Stimulated activated CD4-positive, alpha-beta T cell treated with anti-CD3 and anti-CD28 coated beads, Interleukin-12 subunit alpha, Interleukin-12 subunit beta, amount 100 ng/mL, for 4 hours (primary cell): ENCODE results near the gene SPAG16.

Experiments used
- DNase-seq: peaks from one replicate; pipeline ENCODE4 v3.0.0-alpha.2; 2020

Gene SPAG16

GRCh38 chr2:213411582-213412289, 127.5 kb downstream of the SPAG16 start:
- no peak for DNase-seq

DNA sequence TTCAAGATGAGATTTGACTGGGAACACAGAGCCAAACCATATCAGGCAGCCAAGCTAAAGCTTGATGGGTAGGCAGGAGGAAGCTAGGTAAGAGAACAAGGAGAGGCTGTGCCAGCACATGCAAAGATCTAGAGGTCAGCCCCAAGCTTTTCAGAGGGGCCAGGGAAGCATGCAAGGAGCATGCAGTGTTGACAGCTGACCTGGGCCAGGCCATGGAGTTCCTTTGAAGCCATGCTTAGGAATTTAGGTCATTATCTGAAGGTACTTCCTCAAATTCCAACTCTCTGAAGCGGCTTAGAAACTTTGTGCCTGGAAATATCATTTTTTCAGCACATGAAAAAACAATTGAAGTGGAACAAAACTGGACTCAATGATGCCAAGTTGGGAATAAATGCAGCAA, 130.8 kb downstream of the SPAG16 start:
- no peak for DNase-seq

DNA sequence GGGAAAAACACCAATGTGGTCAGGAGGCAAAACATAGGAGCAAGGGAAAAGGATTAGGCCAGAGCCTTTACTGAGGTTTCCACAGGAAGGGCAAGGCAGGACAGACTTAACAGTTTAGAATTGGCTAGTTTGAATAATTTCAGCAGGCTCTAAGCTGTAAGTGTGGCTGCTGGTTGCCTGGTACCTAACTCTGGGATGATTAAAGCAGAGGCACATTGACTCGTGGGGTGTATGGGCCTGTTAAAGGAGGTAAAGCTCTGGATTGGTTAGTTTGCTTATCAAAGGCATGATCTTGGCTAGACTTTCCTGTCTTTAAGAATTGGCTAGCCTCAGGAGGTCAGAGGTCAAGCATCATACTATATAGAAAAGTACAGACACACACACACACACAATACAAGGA, 132.6 kb downstream of the SPAG16 start:
- DNase-seq: no peak

DNA sequence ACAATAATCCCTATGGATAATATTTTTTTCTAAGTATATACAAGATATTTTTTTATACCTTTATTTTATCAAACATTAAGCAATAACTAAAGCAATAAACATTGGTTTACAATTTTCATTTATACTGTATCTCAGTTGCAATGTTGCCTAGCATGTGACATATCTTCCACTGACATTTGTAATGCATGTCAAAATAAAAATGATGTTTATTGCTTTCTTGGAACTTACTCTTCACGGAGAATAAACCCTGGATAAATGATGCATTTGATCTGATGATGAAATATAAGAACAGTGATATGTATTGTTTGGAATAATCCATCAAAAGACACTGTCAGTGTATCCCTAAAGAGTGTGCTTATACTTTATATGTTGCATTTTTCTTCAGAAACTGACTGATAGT, 135.7 kb downstream of the SPAG16 start:
- DNase-seq: no peak

GRCh38 chr2:213420828-213421385, 136.6 kb downstream of the SPAG16 start:
- DNase-seq: no peak

DNA sequence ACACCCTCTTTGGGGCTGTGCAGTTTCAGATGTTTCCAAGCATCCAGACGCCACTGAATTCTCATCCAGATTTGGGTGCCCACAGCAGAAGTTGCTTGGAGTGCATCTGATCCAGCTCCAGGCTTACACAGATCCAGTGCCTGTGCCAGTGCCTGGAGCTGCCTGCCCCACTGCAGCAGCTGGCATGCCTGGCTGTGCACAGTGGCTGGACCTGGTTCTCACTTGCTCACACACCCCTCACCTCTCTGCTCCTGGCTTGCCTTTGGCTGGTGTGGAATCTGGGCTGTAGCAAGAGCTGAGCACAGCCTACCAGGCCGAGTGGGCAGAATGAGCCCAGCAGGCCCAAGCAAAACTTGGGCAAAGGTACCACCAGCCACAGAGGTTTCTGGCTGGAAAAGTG, 137.9 kb downstream of the SPAG16 start:
- DNase-seq: no peak

DNA sequence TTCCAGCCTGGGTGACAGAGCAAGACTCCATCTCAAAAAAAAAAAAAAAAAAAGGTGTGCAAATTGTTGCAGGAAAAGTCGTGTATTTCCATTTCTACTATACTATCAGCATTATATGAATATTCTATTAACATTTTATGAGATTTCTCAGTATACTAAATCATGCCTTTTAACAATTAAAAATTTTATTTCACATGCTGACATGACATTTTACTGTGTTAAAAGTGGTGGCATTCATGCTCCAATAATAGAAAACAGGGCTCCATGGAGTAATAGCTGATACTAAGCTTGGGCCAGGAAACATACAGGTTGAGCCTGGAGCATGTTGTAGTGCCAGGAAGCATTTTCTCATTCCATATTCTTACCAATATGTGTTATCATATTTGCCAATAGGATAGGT, 141.4 kb downstream of the SPAG16 start:
- DNase-seq: no peak

DNA sequence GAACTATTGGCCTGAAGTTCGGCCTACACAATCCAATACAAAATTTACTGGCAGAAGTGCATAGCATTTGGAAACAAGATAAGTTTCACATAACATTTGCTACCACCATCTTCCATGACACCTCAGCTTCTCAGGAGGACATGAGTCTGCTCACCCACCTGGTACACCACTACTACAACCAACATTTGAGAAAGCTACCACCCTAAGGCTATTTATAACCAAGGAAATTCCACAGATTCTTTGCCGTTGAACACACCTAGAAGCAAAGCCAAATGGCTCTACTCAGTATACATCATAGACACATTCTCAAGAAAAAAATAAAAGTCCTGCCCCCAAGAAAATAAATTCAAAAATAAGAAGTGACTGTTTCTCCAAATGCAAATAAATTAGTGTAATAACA, 145.3 kb downstream of the SPAG16 start:
- DNase-seq: no peak

GRCh38 chr2:213443921-213444320, 159.7 kb downstream of the SPAG16 start:
- no peak for DNase-seq

DNA sequence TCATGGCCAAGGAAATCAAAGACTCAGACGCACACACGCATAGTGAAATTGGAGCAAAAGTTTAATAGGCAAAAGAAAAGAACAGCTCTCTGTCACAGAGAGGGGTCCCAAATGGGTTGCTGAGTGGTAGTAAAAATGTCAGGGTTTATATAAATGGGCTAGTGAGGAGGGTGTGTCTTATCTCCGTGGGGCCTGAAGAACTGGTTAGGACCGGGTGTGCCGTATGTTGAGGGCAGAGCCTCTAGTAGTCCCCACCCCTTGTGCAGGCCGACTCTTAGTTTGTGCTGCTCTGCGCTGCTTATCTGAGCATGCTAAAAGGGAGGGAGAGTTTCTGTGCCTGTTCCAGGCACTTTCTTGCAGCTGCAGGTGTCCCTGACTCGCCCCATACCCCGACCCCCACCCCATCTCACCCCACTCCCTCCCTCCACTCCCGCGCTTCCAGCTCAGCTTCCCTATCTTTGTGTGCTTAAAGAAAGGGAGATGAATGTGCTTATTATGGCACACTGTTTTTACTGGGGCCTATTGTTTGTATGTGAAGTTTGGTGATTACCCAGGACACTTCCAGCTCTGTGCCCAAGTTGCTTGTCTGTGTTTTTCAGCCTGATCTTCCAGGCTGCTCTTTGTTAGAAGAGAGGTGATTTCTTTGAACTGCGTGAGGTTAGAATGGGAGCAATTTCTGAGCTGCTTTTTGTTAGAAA, 167.4 kb downstream of the SPAG16 start:
- no peak for DNase-seq

- no peak for DNase-seq
Measured at GRCh38 chr2:213455316-213456008, 171.2 kb downstream of the SPAG16 start.

DNA sequence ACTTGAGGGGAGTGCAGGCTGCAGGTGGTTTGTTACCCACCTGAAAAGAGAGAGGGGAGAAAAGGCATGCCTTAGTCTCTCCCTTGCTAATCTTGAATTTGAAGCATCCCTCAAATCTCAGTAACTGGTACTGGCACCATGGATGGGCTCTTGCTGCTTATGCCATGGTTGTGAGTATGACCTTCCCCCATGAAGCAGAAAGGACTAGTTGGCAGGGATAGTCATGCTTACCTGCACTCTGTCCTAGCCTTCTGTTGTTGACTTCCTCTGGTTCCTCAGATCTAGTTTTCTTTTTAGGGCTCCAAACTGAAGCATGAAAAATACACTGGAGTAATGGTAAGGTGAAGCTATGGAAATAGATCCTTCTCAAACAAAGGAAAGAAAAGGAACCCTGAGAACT, 191.2 kb downstream of the SPAG16 start:
- no peak for DNase-seq

GRCh38 chr2:213476641-213477040, 192.4 kb downstream of the SPAG16 start:
- no peak for DNase-seq

- DNase-seq: no peak
Measured at GRCh38 chr2:213490087-213490486, 205.8 kb downstream of the SPAG16 start.

DNA sequence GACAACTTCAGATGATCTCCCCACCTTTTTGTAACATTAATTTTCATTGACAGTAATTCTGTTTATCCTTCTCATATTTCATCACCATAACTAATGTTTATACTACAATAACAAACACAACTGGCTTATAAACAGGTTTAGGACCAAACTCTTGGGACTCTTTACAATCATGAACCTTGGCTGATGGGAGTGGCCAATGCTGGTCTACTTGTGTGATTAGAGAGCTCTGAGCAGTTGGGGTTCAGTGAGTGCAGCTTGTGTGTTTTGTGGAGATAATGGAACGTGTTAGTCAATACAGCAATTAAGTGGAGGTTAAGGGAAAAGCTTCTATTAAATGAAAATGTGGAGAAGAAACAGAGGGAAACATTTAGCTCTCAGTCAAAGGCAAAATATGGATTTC, 207.1 kb downstream of the SPAG16 start:
- DNase-seq: no peak

DNA sequence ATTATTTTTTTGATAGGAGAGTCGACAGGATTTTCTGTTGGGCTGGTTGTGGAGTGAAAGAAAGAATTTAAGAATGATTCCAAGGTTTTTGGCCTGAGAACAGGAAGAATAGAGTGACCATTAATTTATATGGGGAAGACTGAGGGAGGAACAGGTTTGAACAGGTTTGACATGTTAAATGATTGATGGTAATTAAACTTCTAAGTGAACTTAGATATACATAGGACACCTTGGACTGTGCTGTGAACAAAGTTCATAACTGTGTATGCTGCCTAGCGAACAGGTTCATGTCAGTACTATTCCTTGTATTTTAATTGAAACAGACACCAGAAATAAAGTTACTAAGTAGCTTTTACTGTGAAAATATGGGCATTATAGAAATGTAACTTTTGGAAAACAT, 212.0 kb downstream of the SPAG16 start:
- no peak for DNase-seq

- DNase-seq: no peak
Measured at GRCh38 chr2:213500881-213501280, 216.6 kb downstream of the SPAG16 start.

GRCh38 chr2:213524164-213524563, 239.9 kb downstream of the SPAG16 start:
- DNase-seq: no peak

- DNase-seq: no peak
Measured at GRCh38 chr2:213537579-213537978, 253.3 kb downstream of the SPAG16 start.

GRCh38 chr2:213544940-213545339, 260.7 kb downstream of the SPAG16 start:
- DNase-seq: no peak

DNA sequence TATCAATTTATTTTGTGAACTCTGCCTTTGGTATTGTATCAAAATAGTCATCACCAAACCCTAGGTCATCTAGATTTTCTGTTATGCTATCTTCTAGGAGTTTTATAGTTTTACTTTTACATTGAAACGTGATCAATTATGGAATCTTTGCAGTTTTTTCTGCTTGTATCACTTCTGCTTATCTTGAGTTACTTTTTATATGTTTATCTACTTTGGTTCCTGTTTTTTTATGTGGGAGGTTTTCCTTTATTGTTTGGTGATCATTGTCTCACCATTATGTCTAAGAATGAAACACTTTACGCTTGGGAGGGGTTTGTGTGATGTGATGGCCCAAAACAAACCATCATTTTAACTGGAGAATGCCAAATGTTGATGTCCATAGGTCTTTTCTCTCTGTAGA, 261.2 kb downstream of the SPAG16 start:
- DNase-seq: no peak

DNA sequence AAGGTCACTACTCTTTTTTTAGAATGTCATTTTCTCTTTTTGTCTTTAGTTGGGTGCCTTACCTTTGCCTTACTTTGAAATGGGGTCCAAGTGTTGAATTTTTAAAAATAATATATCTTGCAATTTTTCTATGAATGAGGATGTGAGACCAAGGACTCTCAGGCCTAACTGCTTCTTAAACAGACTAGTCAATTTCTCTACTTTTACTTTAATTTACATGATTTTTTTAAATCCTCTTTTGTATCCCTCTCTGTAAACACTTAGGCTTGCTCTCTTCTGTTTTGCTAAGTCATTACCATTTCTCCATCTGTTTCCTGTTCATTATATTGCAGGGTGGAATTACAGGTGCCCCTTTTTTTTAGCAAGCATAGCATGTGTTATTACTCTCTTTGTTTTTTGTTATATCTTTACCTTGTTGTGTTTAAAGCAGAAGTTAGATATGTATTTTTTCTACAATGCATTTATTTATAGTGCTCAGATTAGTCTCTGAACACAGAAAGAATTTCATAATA, 261.8 kb downstream of the SPAG16 start:
- DNase-seq: no peak

GRCh38 chr2:213551526-213551925, 267.3 kb downstream of the SPAG16 start:
- DNase-seq: no peak

GRCh38 chr2:213559053-213559452, 274.8 kb downstream of the SPAG16 start:
- DNase-seq: no peak
